Mucosa of gallbladder (tissue), 1 donor: ENCODE measurements around the gene SYP. TPM values are rescaled to one million over a fixed set of nuclear protein-coding genes. Genes with fewer than 3 reads are reported as not detected.

Experiments
- DNase-seq: peaks from one replicate; pipeline ENCODE4 v3.0.0-alpha.2; 2020; ENCODE audit warnings: low spot score
- total RNA-seq: library from RNA; stranded (reverse); gene quantifications from one replicate; pipeline ENCODE4 v1.2.1, GENCODE V29; 2021
- donor health status: DM: no; HTN: no; CAD: no.

Gene SYP
- 1.9 TPM for total RNA-seq

DNA sequence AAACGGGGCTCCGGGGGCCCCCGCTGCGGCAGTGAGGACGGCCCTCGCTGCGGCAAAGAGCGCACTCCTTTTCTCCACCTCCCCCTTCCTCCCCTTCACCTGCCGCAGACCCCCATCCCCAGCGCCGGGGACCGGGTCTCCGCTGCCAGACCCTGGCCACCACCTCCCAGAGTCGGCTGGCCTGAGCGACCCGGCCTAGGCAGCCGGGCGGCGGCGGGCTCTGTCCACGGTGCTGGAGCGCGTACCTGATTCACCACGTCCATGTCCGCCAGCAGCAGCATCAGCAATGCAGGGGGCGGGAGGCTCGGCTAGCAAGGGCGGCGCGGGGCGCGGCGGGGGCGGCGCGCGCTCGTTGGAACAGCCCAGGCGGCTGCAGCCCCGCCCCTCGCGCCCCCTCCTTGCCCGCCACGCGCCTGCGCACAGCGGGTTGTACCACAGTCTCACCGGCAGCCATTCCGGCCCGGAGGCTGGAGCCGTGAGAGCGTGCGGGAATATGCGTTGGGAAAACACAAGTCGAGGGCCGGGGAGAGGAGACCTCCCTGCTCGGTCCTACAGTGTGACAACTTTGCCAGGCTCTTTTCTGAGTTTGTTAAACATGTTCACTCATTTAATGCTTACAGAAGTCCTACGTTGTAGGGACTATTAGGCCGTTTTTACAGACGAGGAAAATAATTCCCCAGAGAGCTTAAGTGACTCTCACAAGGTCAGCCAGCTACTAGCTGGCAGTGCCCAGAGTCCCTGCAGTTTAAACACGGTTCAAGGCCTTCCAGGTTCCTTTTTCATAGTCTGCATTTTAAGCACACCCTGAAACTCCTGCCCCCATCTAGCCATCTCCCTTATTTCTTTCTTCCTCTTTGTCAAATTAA, at the start of gene SYP:
SYP (minus strand) TSS at position 288 of the 866 bp plus-strand sequence; CDS start at position 281, 7 bp downstream.
- peak; percentile 91 for DNase-seq

DNA sequence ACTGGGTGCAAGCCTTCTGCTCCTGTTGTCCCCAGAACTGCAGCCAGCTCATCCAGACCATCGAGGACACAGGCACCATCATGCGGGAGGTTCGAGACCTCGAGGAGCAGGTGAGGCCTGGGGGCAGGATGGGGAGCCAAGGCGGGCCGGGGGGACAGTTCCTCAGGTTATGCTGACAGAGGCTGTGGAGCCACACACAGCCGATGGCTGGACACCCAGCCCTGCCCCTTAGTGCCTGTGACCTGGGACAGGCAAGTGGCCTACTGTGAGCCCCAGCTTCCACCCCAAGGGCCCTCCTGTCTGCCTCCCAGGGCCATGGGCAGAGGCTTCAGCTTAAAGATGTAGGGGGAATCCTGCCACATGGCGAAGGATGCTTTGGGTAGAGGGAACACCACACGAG, 49.6 kb upstream of the SYP start:
- no peak for DNase-seq

DNA sequence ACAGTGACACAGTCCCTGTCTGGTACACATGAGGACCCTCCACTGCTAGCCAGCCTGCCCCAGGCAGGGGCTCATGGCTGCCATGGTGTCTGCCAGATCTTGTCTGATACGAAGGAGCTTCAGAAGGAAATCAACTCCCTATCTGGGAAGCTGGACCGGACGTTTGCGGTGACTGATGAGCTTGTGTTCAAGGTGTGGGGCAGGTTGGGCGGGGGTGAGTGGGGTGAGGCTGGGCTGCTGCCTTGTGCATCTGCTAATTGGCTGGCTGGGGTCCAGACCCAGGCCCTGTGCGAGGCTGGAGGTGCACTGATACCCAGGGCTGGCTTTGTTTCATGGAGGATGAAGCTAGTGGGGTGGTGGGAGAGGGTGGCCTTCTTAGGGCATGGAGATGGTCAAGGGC, 49.1 kb upstream of the SYP start:
- no peak for DNase-seq

DNA sequence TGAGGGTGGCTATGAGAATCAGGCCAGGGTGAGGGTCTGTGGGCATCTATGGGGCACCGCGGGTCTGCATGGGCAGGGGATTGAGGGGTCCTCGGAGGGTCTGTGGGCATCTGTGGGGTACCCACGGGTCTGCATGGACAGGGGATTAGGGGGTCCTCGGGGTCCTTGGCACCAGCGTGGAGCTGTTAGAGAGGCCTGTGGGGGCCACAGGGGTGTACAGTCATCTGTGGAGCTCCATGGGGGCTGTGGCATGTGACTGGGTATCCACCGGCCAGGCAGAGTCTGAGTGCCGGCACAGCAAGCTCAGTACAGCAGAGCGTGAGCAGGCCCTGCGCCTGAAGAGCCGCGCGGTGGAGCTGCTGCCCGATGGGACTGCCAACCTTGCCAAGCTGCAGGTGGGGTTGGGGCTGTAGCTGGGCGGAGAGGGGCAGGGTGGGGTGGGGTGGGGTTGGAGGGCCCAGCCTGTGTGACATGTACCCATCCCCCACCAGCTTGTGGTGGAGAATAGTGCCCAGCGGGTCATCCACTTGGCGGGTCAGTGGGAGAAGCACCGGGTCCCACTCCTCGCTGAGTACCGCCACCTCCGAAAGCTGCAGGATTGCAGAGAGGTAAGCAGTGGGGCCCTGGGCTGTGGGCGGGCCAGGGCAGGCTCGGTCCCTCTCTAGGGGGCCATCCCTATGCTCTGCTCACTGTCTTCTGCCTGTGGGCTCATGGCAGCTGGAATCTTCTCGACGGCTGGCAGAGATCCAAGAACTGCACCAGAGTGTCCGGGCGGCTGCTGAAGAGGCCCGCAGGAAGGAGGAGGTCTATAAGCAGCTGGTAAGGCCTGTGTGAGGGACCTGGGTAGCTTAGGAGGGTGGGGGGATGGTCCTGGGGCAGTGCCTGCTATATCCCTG, 48.2 kb upstream of the SYP start:
- no peak for DNase-seq

DNA sequence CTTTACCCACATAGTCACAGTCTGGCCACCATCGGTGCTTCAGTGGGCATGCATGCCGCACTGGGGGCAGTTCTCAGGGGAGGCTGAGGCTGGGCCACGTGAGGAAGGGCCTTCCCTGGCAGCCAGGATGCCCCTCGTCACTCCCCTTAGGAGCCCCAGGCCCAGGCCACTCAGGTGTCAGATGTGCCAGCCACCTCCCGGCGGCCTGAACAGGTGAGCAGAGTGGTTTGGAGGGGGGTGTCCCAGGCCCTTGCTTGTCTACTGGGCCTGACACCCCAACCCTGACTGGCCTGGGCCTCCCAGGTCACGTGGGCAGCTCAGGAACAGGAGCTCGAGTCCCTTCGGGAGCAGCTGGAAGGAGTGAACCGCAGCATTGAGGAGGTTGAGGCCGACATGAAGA, 47.4 kb upstream of the SYP start:
- no peak for DNase-seq

DNA sequence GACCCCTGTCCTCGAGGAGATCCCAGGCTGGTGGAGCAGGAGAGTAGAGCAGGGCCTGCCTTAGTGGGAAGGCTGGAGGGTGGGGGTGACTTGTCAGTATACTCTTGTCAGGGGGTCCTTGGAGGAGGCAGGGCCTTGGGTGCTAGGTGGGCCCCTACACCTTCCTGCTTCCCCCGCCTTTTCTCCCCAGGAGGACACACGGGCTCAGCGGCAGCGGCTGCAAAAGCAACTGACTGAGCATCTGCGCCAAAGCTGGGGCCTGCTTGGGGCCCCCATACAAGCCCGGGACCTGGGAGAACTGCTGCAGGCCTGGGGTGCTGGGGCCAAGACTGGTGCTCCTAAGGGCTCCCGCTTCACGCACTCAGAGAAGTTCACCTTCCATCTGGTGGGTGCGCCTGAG, 46.5 kb upstream of the SYP start:
- no peak for DNase-seq

DNA sequence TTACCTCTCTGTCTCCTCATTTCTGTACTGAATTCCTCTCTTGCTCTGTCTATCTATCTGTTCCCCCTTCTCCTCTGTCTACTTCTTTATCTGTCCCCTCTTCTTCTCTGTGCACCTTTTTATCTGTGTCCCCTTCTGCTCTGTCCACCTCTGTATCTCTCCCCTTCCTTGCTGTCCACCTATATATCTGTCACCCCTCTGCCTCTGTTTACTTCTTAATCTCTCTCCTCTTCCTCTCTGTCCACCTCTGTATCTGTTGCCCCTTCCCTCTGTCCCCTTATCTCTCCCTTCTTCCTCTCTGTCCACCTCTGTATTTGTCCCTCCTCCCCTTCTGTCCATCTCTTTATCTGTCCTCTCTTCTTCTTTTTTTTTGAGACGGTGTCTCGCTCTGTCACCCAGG, 44.2 kb upstream of the SYP start:
- no peak for DNase-seq

DNA sequence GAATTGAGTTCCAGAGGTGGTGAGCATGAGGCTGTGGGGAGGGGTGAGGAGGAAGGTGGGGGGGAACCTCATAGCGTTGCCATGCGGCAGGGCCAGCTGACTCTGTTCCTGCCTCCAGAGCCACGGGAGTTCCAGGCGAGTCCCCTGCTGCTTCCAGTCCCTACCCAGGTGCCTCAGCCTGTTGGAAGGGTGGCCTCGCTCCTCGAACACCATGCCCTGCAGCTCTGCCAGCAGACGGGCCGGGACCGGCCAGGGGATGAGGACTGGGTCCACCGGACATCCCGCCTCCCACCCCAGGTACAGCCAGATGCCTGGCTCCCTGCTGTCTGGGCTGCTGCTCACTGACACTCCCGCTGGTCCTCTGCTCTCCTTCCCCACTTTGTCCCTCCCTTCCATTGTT, 43.2 kb upstream of the SYP start:
- DNase-seq: no peak

DNA sequence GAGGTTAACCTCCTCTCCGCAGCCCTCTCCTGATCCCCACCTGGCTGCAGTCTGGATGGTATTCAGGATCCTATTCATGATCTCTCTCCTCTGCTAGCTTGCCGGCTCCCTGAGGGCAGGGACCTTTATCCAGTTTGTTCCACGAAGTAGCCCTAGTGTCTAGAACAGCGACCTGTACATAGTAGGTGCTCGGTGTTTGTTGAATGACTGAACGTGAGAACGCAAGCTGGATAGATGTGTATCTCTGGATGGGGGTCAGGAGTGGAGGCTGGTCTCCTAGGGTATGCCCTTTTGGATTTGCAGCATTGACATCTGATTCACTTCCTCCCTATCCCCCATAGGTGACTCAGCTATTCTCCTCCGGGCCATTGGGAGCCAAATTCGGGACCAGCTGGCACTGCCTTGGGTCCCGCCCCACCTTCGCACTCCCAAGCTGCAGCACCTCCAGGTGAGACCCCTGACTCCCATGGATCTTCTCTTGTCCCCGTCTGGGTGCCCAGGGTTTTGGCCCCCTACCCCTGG, 42.6 kb upstream of the SYP start:
- DNase-seq: no peak

DNA sequence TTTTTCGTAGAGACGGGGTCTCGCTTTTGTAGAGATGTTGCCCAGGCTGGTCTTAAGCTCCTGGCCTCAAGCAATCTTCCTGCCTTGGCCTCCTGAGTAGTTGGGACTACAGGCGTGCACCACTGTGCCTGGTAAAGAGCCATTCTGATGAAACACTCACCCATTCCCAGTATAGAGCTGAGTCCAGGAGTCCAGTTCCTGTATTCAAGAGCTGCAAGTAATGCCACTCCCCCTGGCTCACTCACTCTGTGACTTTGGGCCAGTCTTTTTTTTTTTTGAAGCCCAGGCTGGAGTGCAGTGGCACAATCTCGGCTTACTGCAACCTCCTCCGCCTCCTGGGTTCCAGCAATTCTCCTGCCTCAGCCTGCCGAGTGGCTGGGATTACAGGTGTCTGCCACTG, 38.7 kb upstream of the SYP start:
- no peak for DNase-seq

DNA sequence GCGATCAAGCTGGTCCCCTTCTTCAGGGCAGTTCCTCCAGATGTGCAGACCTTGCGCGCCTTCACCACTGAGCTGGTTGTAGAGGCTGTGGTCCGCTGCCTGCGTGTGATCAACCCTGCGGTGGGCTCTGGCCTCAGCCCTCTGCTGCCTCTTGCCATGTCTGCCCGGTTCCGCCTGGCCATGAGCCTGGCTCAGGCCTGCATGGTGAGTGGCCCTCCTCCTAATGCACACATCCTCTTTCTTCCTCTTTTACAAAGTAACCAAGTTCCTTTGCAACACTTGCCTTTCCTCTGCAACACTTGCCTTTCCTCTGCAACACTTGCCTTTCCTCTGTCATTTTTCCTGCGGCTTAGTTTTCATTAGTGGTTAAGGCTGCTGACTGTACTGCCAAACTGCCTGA, 37.1 kb upstream of the SYP start:
- no peak for DNase-seq

DNA sequence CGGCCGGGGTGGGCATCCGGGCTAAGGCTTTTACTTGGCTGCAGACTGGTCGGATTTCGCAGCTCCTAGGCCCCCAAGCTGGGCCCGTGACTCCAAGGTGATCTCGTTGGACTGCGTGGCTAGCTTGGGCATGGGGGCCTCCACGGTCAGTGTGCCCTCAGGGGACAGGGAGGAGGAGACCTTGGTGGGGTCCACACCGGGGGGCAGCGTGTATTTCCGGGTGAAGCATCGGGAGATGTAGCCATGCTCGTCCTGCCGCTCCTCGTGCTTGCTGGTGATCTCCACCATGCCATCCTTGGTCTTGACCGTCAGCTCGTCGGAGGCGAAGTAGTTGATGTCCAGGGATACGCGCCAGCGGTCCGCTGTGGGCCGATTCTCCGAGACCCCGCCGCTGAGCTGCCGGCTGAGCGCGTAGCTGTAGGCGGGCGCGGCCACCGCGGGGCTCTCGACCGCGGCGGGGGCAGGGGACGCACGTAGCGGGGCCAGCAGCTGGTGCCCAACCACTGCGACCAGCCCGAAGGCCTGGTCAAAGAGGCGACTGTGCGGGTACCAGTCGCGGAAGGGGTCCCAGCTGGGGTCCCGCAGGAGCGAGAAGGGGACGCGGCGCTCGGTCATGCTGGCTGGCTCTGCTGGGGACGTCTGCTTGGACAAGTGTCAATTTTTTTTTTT, 34.0 kb upstream of the SYP start:
- no peak for DNase-seq

DNA sequence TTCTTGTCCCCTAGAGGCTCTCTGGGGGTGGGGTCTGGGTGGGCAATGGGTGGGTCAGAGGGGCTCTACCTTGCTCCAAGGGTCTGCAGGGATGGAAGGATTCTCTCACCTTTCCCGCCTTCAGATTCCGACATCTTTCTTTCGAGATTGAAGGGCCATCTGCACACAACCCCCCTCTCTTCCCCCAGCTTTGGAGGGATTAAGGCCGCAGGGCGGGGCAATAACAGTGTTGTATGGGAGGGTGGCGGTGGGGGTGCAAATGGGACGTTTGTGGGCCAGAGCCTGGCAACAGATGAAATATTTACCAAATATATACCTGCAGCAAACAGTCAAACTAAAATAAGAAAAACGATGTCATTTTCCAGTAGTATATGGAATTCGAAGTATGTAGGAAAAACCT, 33.2 kb upstream of the SYP start, which contains the start of gene CACNA1F:
CACNA1F (minus strand) TSS at position 165 of the 400 bp plus-strand sequence; CDS start at position 134, 31 bp downstream.
- no peak for DNase-seq

DNA sequence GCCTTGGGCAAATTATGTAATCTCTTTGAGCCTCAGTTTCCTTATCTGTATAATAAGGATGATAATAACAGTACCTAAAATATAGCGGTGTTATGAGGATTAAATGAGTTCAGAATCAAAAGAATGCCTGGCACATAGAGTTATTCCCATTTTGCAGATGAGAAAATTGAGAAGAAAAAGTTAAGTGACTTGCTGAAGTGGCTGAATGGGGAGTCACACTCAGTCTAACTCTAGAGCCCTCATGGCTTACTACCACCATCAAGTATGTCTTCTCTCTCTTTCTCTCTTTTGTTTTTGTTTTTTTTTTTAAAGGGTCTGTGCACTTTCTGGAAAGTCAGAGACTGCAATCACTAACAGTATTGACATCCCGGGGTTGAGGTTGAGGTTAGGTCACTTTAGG, 32.5 kb upstream of the SYP start:
- no peak for DNase-seq

DNA sequence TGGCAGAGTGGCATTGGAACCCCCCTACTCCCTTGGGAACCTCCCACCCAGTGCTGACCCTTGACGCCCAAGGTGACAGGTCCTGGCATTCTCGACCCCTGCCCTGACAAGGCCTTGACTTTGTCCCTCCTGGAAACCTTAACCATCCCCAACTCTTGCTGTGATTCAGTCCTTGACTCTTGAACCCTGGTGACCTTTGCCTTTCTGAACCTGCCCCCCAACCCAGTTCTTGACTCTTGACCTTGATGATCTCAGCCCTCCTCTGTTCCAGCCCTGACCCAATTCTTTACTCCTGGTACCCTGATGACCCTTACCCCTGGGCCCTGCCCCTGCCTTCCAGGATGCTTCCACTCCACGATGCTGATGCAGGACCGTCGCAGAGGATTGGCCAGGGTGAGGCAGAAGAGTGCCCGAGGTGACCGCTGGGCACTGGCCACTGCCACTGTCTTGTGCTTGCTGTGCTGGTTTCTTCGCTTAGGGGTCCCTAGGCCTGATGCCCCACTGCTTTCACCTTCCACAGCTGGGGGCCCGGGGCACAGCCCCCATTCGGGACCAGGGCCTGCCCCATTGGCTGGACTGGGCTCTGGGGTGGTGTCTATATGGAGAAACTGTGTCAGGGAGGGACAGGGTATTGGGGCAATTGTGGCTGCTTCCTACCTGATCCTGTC, 31.5 kb upstream of the SYP start:
- DNase-seq: no peak

DNA sequence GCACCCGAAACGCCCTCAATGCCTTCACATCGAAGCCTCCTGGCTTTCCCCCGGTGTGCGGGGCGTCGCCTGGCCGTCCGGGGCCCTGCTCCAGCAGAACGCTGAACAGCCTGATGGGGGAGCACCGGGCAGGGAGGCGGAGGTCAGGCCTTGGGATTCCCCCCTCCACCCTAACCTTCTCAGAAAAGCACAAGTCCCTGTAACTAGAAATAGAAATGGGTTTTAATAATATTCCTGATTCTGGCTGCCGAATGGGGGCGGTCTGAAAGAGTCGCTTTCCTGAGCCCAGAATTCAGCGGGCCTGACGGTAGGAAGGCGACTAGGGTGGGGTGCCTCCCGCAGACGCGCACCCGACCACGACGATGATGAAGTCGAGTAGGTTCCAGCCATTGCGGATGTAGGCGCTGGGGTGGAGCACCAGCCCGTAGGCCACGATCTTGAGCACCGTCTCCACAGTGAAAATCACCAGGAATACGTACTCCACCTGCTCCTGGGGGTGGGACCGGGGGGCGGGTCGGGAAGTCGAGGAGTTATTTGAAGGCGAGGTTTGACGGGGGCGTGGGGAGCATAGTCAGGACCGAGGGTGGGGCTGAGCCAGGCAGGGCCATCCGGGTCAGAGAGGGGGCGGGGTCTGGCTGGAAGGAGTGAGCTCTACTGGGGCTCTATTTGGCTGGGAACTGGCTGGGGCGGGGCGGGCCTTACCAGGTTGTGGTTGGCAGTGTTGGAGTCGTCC, 30.7 kb upstream of the SYP start:
- peak; percentile 28 for DNase-seq

DNA sequence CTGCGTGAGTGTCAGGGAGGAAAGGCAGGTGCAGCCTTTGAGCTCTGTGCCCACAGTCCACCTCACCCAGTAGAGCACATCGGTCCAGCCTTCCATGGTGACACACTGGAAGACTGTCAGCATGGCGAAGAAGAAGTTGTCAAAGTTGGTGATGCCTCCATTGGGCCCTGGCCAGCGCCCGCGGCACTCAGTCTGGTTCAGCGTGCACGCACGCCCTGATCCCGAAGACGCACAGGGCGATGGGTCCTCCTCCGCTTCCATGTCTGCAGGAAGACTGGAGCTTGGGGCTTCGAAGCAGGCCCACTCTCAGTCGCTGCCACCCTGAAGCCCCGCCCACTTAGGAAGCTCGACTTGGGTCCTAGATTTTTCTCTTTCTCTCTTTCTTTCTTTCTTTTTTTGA, 28.2 kb upstream of the SYP start:
- DNase-seq: no peak

DNA sequence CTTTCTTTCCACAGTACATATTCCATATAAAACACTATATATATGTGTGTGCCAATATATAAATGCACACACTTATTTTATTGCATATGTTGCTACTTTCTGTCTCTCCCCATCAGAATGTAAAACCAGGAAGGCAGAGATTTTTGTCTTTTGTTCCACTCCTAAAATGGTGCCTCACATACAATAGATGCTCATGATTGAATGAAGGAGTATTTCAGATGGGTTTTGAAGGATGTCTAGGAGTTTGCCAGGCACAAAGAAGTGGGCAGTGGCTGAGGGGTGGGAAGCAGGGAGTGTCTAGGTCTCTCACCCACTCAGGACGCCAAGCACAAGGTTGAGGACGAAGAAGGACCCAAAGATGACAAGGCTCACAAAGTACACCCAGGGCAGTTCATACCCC, 27.7 kb upstream of the SYP start:
- DNase-seq: no peak

DNA sequence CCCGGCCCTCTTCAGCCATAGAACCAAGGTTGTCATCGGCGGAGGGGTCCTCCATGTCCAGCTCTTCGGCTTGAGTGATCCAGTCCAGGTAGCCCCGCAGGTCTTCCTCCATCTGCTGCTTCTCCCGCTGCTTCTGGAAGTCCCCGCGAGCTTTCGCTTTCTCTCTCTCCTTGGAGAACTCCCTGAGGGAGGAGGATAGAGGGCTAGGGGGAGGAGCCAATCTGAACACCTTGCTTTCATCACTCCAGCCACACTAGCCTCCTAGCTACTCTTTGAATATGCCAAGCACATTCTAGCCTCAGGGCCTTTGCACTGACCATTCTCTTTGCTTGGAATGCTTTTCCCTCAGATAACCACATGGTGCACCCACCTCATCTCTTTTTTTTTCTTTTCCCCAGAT, 27.0 kb upstream of the SYP start:
- no peak for DNase-seq

DNA sequence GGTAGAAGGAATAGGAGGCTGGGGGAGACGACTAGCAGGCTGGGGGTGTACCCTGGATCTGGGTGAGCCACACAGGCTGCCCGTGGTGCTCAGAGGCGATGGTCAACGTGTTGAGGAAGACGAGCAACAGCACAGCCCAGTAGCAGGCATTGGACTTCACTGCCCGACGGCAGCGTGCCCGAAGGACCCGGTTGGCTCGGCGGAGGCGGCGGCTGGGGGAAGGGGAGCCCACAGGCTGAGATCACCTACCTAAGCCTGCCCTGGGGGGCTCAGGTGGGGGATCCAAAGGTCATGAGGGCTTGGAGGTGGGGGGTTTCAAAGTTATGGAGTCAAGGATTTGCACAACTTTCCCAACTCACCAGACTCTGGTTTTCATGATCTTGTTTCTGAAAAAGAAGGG, 25.9 kb upstream of the SYP start:
- DNase-seq: no peak

DNA sequence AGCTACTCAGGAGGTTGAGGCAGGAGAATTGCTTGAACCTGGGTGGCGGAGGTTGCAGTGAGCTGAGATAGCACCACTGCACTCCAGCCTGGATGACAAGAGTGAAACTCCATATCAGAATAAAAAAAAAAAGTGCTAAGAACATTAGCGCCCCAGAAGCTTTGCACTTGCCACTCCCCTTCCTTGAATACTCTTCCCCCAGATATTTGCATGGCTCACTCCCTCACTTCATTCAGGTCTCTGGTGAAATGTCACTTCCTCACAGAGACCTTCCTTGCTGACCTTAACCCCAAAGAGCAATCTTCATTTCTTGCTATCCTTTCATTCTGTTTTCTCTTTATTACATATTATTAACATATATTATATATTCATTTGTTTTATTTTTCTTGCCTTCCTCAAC, 21.9 kb upstream of the SYP start:
- no peak for DNase-seq
